ENCODE measurements around the gene CRKL. TPM values are rescaled to one million over a fixed set of nuclear protein-coding genes. Genes with fewer than 3 reads are reported as not detected.

Gene CRKL
- 10 to 100 TPM; 45.6 to 64.2 (median 53.2) TPM for total RNA-seq
- polyA plus RNA-seq = 10 to 100 TPM; 22.4 to 39.7 TPM
- long read RNA-seq, donor 1, full-length matches to known transcripts = 26 of 41 reads
- long read RNA-seq, donor 1, partial matches to known transcripts = 14 of 41 reads
- long read RNA-seq, donor 1, other reads (novel, unspliced or antisense) = 1 of 41 reads
- long read RNA-seq, donor 2, full-length matches to known transcripts = 72 of 149 reads
- long read RNA-seq, donor 2, partial matches to known transcripts = 77 of 149 reads
- long read RNA-seq, donor 2, other reads (novel, unspliced or antisense) = 0 of 149 reads
- long read RNA-seq, donor 3, full-length matches to known transcripts = 45 of 68 reads
- long read RNA-seq, donor 3, partial matches to known transcripts = 5 of 68 reads
- long read RNA-seq, donor 3, other reads (novel, unspliced or antisense) = 18 of 68 reads

GRCh38 chr22:20916916-20917810, at the start of gene CRKL:
Gene CRKL, plus strand, starts transcription at chr22:20917407. Its CDS starts 528 bp downstream, at chr22:20917935.
- intact Hi-C loops (cut with DNase I) = loop anchor here in 8 of 10 donors (2.0 to 10.0 kb wide), 10 partner anchors 35 to 85 kb away; partner anchors contain the start of genes PI4KA (in 6 of the 8), SNAP29 (in 6 of the 8), AIFM3 (in 1 of the 8) and LZTR1 (in 1 of the 8)
- DNase-seq (peak; percentile 97 to 99 (median 98)), ATAC-seq (peak; percentile 99 to 100 (median 100))
- H3K4me1 ChIP-seq = peaks cover 0 to 41% (median 24%) of the 10 kb centered on the region in 12 donors
- WGBS, 4 donors = 0 to 1% (median 0%) methylated on average over 33 to 92 of the region's 92 CpGs
- H3K36me3 ChIP-seq = no peaks in the 10 kb centered on the region
- no peaks in the 10 kb centered on the region for H3K9me3 ChIP-seq
- TF ChIP-seq CTCF (IDR thresholded peaks at IDR 0.05) = peak; percentile 84 to 100 (median 95)
- TF ChIP-seq POLR2A (IDR thresholded peaks at IDR 0.05) = peak; percentile 66 to 92
- no peaks in the 10 kb centered on the region for H3K27me3 ChIP-seq
- peak within 1 kb of the TSS; percentile 78 to 98 (median 94) for H3K27ac ChIP-seq
- H3K4me3 ChIP-seq = peak within 1 kb of the TSS; percentile 62 to 99 (median 89)

DNA sequence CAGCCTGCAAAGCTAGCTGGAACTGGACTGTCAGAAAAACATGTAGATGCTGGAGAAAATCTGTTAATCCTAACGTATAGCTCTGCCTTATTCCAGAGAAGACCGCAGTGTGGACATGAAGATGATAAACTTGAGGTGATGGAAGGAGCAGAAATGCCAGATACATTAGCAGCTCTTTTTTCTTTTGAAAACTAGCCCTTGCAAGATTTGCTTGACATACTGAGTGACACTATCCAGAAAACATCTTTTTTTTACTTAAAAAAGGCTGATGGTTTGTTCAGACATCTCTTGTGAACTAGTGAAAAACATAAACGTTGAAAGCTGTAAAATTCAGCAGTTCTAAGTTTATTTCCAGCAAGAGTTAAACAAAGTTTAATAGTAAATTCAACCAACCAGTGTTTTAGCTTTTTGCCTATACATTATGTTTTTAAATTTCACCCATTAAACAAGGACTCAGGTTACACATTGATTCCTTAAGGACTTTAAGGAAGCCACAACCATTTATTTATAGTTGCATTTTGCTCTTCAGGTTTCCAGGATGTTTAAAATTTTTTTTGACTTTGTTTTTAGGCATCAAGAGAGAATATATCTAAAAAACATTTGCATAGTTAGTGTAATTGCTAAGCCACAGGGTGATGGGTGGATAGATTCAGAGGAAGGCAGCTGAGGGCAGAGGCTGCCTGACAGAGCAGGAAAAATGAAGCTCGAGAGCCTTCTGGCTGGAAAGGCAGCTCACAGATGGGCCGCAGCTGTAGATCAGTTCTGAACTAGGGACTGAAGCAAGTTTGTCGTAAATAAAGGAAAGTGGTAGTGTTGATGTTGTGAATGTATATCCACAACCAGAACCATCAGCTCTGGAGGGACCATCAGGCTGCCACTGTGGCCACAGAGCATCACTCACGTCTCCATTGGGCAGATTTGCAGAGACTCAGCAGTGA, 48.9 kb upstream of the CRKL start:
- Histone ChIP-seq H3K36me3 (peaks cover 0 to 45% (median 34%) of the 10 kb centered on the region in 9 donors), H3K4me1 (peaks cover 0 to 51% (median 29%) of the 10 kb centered on the region in 12 donors), H3K9me3 (no peaks in the 10 kb centered on the region), H3K27ac (peak overlapping the region; percentile 55 to 91 (median 84)), H3K27me3 (no peaks in the 10 kb centered on the region), H3K4me3 (no peak overlapping the region)
- TF ChIP-seq POLR2A (IDR thresholded peaks at IDR 0.05) (no peak), CTCF (IDR thresholded peaks at IDR 0.05) (no peak)
- DNase-seq (no peak), ATAC-seq (no peak)
- WGBS, 4 donors = 69 to 78% (median 77%) methylated on average over 7 of the region's 7 CpGs
- intact Hi-C loops (cut with DNase I) = loop anchor here in 2 of 10 donors (10.0 kb wide), 2 partner anchors 47 to 117 kb away; partner anchors contain the start of genes CRKL (in 1 of the 2) and LZTR1 (in 1 of the 2)

GRCh38 chr22:20869234-20869633, 48.0 kb upstream of the CRKL start:
- H3K27ac ChIP-seq = peak overlapping the region in 3 of 12 donors; percentile 5 to 89 (median 26)
- ATAC-seq (no peak), DNase-seq (no peak)
- H3K4me1 ChIP-seq = peaks cover 0 to 42% (median 28%) of the 10 kb centered on the region in 12 donors
- H3K9me3 ChIP-seq = no peaks in the 10 kb centered on the region
- WGBS, 4 donors = 95 to 100% (median 97%) methylated on average over 2 of the region's 2 CpGs
- TF ChIP-seq CTCF (IDR thresholded peaks at IDR 0.05) = no peak
- no peak for TF ChIP-seq POLR2A (IDR thresholded peaks at IDR 0.05)
- H3K4me3 ChIP-seq = no peak overlapping the region
- intact Hi-C loops (cut with DNase I) = loop anchor here in 2 of 10 donors (10.0 kb wide), 2 partner anchors 46 to 116 kb away; partner anchors contain the start of genes CRKL (in 1 of the 2) and LZTR1 (in 1 of the 2)
- no peaks in the 10 kb centered on the region for H3K27me3 ChIP-seq
- peaks cover 0 to 50% (median 35%) of the 10 kb centered on the region in 9 donors for H3K36me3 ChIP-seq

All from heart left ventricle (tissue), 16 donors.